Measurements from ENCODE around the gene RNF213.

DNA sequence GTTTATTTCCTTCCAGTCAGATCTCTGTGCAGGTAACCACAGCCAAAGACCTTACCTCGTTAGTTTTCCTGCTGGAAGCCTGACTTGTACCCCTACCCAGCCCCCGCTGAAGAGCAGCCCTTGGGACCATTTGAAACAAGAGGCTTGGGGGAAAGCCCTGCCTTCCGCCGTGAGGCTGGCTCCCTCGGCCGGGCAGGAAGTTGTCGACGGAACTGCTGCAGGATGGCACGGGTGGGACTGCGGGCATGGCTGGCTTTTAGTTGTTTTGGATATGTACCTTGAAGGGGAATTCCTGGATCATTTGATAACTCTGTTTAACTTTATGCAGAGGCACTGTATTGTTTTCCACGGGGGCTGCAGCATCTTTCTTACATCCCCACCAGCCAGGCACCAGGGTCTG, 105.3 kb downstream of the RNF213 start:
- TF ChIP-seq, protein P1, sequence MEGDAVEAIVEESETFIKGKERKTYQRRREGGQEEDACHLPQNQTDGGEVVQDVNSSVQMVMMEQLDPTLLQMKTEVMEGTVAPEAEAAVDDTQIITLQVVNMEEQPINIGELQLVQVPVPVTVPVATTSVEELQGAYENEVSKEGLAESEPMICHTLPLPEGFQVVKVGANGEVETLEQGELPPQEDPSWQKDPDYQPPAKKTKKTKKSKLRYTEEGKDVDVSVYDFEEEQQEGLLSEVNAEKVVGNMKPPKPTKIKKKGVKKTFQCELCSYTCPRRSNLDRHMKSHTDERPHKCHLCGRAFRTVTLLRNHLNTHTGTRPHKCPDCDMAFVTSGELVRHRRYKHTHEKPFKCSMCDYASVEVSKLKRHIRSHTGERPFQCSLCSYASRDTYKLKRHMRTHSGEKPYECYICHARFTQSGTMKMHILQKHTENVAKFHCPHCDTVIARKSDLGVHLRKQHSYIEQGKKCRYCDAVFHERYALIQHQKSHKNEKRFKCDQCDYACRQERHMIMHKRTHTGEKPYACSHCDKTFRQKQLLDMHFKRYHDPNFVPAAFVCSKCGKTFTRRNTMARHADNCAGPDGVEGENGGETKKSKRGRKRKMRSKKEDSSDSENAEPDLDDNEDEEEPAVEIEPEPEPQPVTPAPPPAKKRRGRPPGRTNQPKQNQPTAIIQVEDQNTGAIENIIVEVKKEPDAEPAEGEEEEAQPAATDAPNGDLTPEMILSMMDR (IDR thresholded peaks at IDR 0.05; ENCODE audit: low read depth, low read length), result no peak
- TF ChIP-seq EZH2phosphoT487 (IDR thresholded peaks at IDR 0.05; ENCODE audit: low read depth), result no peak

Measured in OCI-LY3 (cell line).